Measurements from ENCODE around the gene ZDHHC18. TPM values are rescaled to one million over a fixed set of nuclear protein-coding genes. Genes with fewer than 3 reads are reported as not detected.

Gene ZDHHC18, protein sequence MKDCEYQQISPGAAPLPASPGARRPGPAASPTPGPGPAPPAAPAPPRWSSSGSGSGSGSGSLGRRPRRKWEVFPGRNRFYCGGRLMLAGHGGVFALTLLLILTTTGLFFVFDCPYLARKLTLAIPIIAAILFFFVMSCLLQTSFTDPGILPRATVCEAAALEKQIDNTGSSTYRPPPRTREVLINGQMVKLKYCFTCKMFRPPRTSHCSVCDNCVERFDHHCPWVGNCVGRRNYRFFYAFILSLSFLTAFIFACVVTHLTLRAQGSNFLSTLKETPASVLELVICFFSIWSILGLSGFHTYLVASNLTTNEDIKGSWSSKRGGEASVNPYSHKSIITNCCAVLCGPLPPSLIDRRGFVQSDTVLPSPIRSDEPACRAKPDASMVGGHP
- total RNA-seq (ENCODE audit: low replicate concordance): 29.7 and 40.7 TPM in 2 replicates
- long read RNA-seq, full-length matches to known transcripts: 1 of 4 reads
- long read RNA-seq, partial matches to known transcripts: 1 of 4 reads
- long read RNA-seq, other reads (novel, unspliced or antisense): 2 of 4 reads

DNA sequence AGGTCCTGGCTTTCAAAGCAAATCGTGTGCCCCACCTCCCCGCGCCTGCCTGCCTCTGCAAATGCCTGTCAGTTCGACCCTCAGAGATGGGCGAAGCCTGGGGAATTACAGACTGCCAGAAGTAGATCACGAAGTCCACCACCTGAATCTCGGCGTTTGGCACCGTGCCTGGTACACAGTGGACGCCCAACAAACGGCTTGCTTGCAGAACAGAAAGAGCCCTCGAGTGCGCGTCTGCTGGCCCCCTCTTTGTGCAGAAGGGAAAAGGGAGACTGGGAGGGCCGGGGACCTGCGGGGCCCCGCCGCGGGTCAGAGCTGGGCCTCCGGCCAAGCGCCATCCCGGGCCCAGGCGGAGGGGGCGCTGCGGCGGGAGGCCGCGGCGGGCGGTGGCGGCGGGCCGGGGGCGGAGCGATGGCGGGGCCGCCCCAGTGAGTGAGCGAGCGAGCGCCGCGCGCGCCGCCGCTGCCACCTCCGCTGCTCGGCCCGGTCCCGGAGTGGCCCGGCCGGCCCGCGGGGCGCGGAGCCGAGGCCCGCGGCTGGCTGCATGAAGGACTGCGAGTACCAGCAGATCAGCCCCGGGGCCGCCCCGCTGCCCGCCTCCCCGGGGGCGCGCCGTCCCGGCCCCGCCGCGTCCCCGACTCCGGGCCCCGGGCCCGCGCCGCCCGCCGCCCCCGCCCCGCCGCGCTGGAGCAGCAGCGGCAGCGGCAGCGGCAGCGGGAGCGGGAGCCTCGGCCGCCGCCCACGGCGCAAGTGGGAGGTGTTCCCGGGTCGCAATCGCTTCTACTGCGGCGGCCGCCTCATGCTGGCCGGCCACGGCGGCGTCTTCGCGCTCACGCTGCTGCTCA, at the start of gene ZDHHC18:
TSS of gene ZDHHC18 (plus strand) at position 428 of the 845 bp plus-strand sequence. CDS start at position 545, 117 bp downstream.
- peak; percentile 81 for DNase-seq (ENCODE audit: extremely low spot score, unreplicated experiment)
- peaks cover 5% of the 10 kb centered on the region for H3K36me3 Mint-ChIP-seq
- TF ChIP-seq, protein P1, sequence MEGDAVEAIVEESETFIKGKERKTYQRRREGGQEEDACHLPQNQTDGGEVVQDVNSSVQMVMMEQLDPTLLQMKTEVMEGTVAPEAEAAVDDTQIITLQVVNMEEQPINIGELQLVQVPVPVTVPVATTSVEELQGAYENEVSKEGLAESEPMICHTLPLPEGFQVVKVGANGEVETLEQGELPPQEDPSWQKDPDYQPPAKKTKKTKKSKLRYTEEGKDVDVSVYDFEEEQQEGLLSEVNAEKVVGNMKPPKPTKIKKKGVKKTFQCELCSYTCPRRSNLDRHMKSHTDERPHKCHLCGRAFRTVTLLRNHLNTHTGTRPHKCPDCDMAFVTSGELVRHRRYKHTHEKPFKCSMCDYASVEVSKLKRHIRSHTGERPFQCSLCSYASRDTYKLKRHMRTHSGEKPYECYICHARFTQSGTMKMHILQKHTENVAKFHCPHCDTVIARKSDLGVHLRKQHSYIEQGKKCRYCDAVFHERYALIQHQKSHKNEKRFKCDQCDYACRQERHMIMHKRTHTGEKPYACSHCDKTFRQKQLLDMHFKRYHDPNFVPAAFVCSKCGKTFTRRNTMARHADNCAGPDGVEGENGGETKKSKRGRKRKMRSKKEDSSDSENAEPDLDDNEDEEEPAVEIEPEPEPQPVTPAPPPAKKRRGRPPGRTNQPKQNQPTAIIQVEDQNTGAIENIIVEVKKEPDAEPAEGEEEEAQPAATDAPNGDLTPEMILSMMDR (conservative IDR thresholded peaks at IDR 0.05): peak; percentile 64
- peak within 1 kb of the TSS; percentile 95 for H3K4me3 Mint-ChIP-seq
- peaks cover 5% of the 10 kb centered on the region for H3K9me3 Mint-ChIP-seq
- no peaks in the 10 kb centered on the region for H3K27me3 Mint-ChIP-seq
- peaks cover 22% of the 10 kb centered on the region for H3K4me1 Mint-ChIP-seq (ENCODE audit: unreplicated experiment)
- H3K27ac Mint-ChIP-seq: peak within 1 kb of the TSS; percentile 94

DNA sequence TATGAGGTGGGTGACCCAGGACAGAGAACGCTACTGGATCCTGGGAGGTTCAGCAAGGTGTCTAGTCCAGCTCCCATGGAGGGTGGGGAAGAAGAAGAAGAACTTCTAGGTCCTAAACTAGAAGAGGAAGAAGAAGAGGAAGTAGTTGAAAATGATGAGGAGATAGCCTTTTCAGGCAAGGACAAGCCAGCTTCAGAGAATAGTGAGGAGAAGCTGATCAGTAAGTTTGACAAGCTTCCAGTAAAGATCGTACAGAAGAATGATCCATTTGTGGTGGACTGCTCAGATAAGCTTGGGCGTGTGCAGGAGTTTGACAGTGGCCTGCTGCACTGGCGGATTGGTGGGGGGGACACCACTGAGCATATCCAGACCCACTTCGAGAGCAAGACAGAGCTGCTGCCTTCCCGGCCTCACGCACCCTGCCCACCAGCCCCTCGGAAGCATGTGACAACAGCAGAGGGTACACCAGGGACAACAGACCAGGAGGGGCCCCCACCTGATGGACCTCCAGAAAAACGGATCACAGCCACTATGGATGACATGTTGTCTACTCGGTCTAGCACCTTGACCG, 47.3 kb upstream of the ZDHHC18 start:
- DNase-seq (ENCODE audit: extremely low spot score, unreplicated experiment): no peak
- TF ChIP-seq, protein P1 (conservative IDR thresholded peaks at IDR 0.05): no peak
- Mint-ChIP-seq H3K4me3 (no peak overlapping the region), H3K27me3 (no peaks in the 10 kb centered on the region), H3K4me1 (ENCODE audit: unreplicated experiment) (peaks cover 26% of the 10 kb centered on the region), H3K27ac (peak overlapping the region; percentile 34), H3K36me3 (peaks cover 55% of the 10 kb centered on the region), H3K9me3 (no peaks in the 10 kb centered on the region)

DNA sequence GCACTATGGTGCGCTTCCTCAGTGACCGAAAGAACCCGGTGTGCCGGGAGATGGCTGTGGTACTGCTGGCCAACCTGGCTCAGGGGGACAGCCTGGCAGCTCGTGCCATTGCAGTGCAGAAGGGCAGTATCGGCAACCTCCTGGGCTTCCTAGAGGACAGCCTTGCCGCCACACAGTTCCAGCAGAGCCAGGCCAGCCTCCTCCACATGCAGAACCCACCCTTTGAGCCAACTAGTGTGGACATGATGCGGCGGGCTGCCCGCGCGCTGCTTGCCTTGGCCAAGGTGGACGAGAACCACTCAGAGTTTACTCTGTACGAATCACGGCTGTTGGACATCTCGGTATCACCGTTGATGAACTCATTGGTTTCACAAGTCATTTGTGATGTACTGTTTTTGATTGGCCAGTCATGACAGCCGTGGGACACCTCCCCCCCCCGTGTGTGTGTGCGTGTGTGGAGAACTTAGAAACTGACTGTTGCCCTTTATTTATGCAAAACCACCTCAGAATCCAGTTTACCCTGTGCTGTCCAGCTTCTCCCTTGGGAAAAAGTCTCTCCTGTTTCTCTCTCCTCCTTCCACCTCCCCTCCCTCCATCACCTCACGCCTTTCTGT, 46.0 kb upstream of the ZDHHC18 start:
- H3K27ac Mint-ChIP-seq: no peak overlapping the region
- TF ChIP-seq, protein P1 (conservative IDR thresholded peaks at IDR 0.05): no peak
- DNase-seq (ENCODE audit: extremely low spot score, unreplicated experiment): no peak
- peaks cover 46% of the 10 kb centered on the region for H3K36me3 Mint-ChIP-seq
- no peaks in the 10 kb centered on the region for H3K9me3 Mint-ChIP-seq
- H3K4me3 Mint-ChIP-seq: no peak overlapping the region
- H3K27me3 Mint-ChIP-seq: no peaks in the 10 kb centered on the region
- peaks cover 37% of the 10 kb centered on the region for H3K4me1 Mint-ChIP-seq (ENCODE audit: unreplicated experiment)

DNA sequence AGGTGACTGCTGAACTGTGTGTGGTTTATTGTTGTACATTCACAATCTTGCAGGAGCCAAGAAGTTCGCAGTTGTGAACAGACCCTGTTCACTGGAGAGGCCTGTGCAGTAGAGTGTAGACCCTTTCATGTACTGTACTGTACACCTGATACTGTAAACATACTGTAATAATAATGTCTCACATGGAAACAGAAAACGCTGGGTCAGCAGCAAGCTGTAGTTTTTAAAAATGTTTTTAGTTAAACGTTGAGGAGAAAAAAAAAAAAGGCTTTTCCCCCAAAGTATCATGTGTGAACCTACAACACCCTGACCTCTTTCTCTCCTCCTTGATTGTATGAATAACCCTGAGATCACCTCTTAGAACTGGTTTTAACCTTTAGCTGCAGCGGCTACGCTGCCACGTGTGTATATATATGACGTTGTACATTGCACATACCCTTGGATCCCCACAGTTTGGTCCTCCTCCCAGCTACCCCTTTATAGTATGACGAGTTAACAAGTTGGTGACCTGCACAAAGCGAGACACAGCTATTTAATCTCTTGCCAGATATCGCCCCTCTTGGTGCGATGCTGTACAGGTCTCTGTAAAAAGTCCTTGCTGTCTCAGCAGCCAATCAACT, 45.2 kb upstream of the ZDHHC18 start:
- Mint-ChIP-seq H3K4me3 (no peak overlapping the region), H3K27ac (peak overlapping the region; percentile 15), H3K27me3 (no peaks in the 10 kb centered on the region), H3K36me3 (peaks cover 39% of the 10 kb centered on the region), H3K4me1 (ENCODE audit: unreplicated experiment) (peaks cover 45% of the 10 kb centered on the region), H3K9me3 (no peaks in the 10 kb centered on the region)
- DNase-seq (ENCODE audit: extremely low spot score, unreplicated experiment): no peak
- TF ChIP-seq, protein P1 (conservative IDR thresholded peaks at IDR 0.05): no peak
